NOMO-1 treated with dmso at 0.1 percent for 144 hours (cell line): ENCODE measurements around the gene MED15.
"Not testable (repeated sequence)": the region's sequence is repeated elsewhere in the genome, so short reads cannot be mapped to it uniquely, and the experiment has no call there.

Experiments
- DNase-seq: peaks from one replicate; lab custom pipeline; 2025; ENCODE audit not compliant: unreplicated experiment; lab: John Stamatoyannopoulos, UW

Gene MED15

GRCh38 chr22:20581503-20582170 lies 74.2 kb downstream of the MED15 start:
- no peak for DNase-seq

- DNase-seq: no peak
Observed at GRCh38 chr22:20582171-20582511, 74.7 kb downstream of the MED15 start.

- no peak for DNase-seq
Observed at GRCh38 chr22:20582520-20583361, 75.3 kb downstream of the MED15 start.

- DNase-seq: no peak
Observed at GRCh38 chr22:20583471-20583922, 76.1 kb downstream of the MED15 start.

- DNase-seq: no peak
Observed at GRCh38 chr22:20584029-20584871, 76.8 kb downstream of the MED15 start.

- DNase-seq: no peak
Observed at GRCh38 chr22:20584872-20585638, 77.6 kb downstream of the MED15 start.

GRCh38 chr22:20585639-20586402 lies 78.4 kb downstream of the MED15 start:
- no peak for DNase-seq

- DNase-seq: no peak
Observed at GRCh38 chr22:20586403-20586745, 79.0 kb downstream of the MED15 start.

GRCh38 chr22:20587206-20587958 lies 80.0 kb downstream of the MED15 start:
- no peak for DNase-seq

GRCh38 chr22:20588092-20588842 lies 80.9 kb downstream of the MED15 start:
- no peak for DNase-seq

- DNase-seq: no peak
Observed at GRCh38 chr22:20588843-20589581, 81.6 kb downstream of the MED15 start.

GRCh38 chr22:20589614-20590476 lies 82.4 kb downstream of the MED15 start:
- DNase-seq: no peak

- DNase-seq: no peak
Observed at GRCh38 chr22:20590477-20591294, 83.3 kb downstream of the MED15 start.

GRCh38 chr22:20591295-20591645 lies 83.9 kb downstream of the MED15 start:
- no peak for DNase-seq

- DNase-seq: no peak
Observed at GRCh38 chr22:20591660-20592310, 84.4 kb downstream of the MED15 start.

GRCh38 chr22:20594038-20594437 lies 86.6 kb downstream of the MED15 start:
- not testable (repeated sequence) for DNase-seq
